Astrocyte (in vitro differentiated cells and primary cell): ENCODE data around the gene TPGS1.

ENCODE experiments used
- CTCF ChIP-seq: IDR thresholded peaks from 2 replicates; pipeline ENCODE4 v1.5.1; 2011; ENCODE audit warnings: low read depth, mild to moderate bottlenecking, inconsistent platforms, low read length, moderate library complexity; ENCODE audit not compliant: insufficient read depth
- EZH2 ChIP-seq: IDR thresholded peaks from 2 replicates; pipeline ENCODE4 v1.6.1; 2012; ENCODE audit warnings: mild to moderate bottlenecking, low read length, inconsistent platforms; ENCODE audit not compliant: insufficient read depth

- no peak for TF ChIP-seq CTCF
- TF ChIP-seq EZH2, result no peak
Observed at GRCh38 chr19:536031-536880, 29.0 kb downstream of the TPGS1 start.
